GM21526 (cell line): ENCODE measurements around the gene YDJC.
"Not testable (repeated sequence)": the region's sequence is repeated elsewhere in the genome, so short reads cannot be mapped to it uniquely, and the experiment has no call there.

ENCODE experiments used
- ATAC-seq: cut with Tn5 transposase; IDR thresholded peaks from one replicate; pipeline ENCODE4 v1.9.1; 2021; ENCODE audit warnings: moderate library complexity; ENCODE audit not compliant: unreplicated experiment, low FRiP score

YDJC gene

GRCh38 chr22:21611210-21611977 is 18.4 kb downstream of the YDJC start:
- ATAC-seq = no peak

GRCh38 chr22:21609556-21610157 is 20.2 kb downstream of the YDJC start:
- ATAC-seq = not testable (repeated sequence)

GRCh38 chr22:21606775-21607174 is 23.0 kb downstream of the YDJC start:
- ATAC-seq = no peak

GRCh38 chr22:21605887-21606564 is 23.8 kb downstream of the YDJC start:
- ATAC-seq = no peak

- ATAC-seq = no peak
Observed at GRCh38 chr22:21603973-21604372, 25.8 kb downstream of the YDJC start.

- ATAC-seq = no peak
Observed at GRCh38 chr22:21602579-21602978, 27.2 kb downstream of the YDJC start.

- ATAC-seq = no peak
Observed at GRCh38 chr22:21599053-21599893, 30.5 kb downstream of the YDJC start.

- ATAC-seq = no peak
Observed at GRCh38 chr22:21598302-21598701, 31.5 kb downstream of the YDJC start.

- not testable (repeated sequence) for ATAC-seq
Observed at GRCh38 chr22:21596356-21597135, 33.3 kb downstream of the YDJC start.

GRCh38 chr22:21594865-21595452 is 34.9 kb downstream of the YDJC start:
- ATAC-seq = no peak

GRCh38 chr22:21593406-21594232 is 36.2 kb downstream of the YDJC start:
- ATAC-seq = no peak

GRCh38 chr22:21592422-21592821 is 37.4 kb downstream of the YDJC start:
- no peak for ATAC-seq

GRCh38 chr22:21591695-21592094 is 38.1 kb downstream of the YDJC start:
- no peak for ATAC-seq

- no peak for ATAC-seq
Observed at GRCh38 chr22:21590809-21591641, 38.8 kb downstream of the YDJC start.

GRCh38 chr22:21589396-21589795 is 40.4 kb downstream of the YDJC start:
- no peak for ATAC-seq

GRCh38 chr22:21587803-21588611 is 41.8 kb downstream of the YDJC start:
- ATAC-seq = peak; percentile 75

- ATAC-seq = no peak
Observed at GRCh38 chr22:21585389-21585788, 44.4 kb downstream of the YDJC start.
